HG02623 (cell line): ENCODE data around the gene CARHSP1.
"Not testable (repeated sequence)": the region's sequence is repeated elsewhere in the genome, so short reads cannot be mapped to it uniquely, and the experiment has no call there.

Experiments
- ATAC-seq: cut with Tn5 transposase; IDR thresholded peaks from one replicate; pipeline ENCODE4 v1.9.1; 2021; ENCODE audit warnings: moderate library complexity; ENCODE audit not compliant: unreplicated experiment

The CARHSP1 gene

DNA sequence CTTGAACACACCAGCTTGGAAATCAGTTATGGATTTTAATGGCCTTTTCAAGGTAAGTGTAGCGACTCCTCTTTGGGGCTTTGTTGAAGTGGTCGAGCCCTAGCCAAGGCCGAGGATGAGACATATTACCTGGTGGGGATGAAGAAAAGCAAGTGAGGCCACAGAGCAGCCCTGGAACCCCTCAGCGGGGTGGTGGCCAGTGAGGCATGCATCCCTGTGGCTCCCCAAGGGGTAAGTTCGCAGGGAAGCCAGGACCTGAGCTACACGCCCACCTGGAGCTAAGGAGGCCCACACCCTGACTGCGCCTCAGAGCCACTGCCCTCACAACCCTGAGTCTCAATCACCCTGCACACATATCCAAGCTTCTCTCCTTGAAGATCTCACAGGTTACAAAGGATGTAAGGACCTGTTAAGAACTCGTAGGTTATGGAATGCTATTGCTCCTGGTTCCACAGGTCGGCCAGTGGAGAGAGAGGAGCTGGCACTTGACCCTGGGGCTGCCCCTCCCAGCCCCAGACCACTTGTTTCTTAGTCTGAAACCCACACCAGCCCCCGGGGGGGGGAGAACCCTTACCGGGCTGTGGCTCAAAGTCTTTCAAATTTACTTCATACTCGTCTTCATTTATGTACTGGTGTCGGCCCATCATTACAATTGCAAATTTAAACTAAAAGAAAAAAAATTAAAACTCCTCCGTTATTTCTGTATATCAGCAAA lies 25.3 kb upstream of the CARHSP1 start:
- ATAC-seq: no peak

DNA sequence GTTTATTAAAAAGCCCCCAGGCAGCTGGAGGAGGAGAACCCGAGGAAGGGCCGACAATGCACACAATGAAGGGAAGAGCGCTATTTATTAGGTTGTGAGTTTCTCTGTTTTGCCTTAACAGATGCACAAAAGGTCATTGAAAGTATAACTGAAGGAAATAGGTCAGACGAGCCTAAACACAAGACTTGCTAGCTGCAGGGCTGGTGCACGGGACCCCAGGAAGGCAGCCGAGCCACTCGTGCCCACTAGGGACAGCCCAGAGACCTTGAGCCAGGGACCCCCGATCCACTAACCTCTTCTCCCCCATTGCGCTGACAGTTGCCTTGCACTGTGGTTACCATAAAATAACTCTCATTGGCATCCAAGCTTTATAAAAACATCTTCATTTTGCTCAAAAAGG lies 24.6 kb upstream of the CARHSP1 start:
- no peak for ATAC-seq

DNA sequence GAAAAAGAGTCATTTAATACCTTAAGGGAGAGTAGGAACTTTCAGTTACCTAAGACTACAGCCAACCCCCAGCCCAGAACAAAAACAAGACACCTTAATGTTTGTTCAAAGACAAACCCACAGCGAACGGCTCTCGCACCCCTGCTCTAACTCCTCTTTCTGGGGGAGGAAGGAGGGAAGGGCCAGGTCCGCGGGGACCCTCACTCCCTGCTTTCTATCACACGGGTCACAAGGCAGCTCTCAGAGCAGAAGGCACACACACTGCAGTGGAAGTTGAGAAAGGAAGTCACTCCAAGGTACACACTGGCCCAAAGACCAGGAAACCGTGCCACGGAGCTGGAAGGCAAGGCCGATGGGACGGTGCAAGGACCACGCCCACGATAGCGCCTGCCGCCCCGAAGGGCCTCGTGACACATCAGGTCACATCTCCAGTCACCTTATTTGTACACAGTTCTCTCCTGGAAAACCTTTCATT lies 23.3 kb upstream of the CARHSP1 start:
- peak; percentile 19 for ATAC-seq

DNA sequence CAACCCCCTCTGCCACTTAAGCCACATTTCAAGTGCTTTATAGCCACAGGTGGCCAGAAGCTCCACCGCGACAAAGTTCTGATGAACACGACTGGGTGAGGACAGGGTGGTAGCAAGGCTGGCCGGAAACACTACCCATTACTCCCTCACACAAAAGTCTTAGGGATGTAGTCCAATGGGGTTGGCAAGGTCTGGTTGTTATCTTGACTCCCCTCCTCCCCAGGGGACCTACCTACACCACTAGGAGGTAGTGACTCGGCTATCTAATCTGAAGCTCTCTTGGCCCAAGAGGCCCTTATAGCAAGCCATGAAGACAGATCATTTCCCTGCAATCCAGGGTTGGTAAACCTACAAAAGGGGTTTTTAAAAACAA lies 21.7 kb upstream of the CARHSP1 start:
- ATAC-seq: no peak

DNA sequence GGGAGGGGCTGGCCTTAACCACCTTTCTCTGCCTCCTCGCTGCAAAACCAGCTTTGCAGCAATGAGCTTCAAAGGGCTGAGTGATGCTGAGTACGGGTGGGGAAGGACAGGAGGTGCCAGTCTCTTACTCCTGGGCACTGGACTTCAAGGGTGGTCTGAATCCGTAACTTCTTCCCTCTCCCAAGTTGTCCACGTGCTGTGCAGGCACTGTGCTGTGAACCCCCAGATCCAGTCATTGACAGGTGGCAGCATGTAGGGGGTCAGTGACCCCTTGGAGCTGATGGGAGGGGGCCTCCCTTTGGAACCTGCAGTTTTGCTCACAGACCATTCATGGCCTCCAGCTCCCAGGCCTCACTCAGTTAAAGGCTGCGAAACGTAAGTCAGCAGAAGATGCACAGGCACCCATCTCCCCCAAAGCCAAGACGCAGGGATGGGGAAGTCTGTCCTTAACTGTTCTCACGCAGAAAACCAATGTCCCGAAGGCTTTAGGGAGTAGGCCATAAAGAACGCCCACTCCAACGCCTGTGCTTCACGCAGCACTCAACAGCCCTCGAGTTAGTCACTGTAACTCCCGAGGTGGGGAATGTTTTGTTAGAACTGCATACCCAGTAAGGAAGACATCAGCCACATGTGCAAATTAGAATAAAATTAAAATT lies 21.2 kb upstream of the CARHSP1 start:
- no peak for ATAC-seq

DNA sequence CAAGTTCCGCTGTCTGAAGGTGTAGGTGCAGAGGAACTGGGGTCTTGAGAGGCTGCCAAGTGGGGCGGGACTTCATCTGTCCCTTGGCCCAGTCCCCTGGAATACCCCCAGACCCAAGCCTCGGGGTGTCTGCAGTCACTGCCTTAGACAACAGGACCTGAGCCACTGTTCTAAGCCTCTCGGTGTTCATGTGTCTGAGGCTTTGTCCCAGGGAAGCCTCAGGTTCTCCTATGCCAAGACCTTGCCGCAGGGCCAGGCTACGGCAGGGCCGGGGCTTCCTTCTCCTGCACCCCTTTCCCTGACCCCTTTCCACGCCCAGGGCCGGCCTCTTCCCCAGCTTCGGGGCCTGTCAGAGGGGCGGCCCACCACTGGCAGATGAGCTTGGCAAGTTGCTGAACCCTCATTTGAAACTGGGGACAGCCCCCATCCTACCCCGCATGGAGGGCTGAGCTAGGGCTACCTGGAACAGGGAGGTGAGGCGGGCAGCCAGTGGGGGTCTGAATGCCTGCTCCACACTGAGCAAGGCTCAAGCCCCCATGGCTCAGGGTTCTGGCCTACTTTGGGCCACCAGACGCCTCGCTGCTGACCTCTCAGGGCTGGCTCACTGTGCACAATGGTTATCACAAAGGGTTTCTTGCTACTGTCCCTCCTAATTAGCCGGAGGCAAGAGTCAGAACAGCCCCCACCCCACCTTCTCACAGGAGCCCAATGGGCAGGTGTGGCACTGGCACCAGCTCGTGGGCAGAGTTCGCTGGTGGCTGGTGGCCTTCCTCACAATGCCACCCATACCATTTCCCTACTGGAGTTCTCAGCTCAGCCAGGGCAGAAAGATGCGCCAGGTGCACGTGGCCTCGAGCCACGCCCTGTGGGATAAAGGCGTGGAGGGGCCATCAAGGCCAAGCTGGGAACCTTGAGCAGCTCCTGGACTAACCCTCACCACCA lies 20.4 kb upstream of the CARHSP1 start:
- ATAC-seq: no peak

DNA sequence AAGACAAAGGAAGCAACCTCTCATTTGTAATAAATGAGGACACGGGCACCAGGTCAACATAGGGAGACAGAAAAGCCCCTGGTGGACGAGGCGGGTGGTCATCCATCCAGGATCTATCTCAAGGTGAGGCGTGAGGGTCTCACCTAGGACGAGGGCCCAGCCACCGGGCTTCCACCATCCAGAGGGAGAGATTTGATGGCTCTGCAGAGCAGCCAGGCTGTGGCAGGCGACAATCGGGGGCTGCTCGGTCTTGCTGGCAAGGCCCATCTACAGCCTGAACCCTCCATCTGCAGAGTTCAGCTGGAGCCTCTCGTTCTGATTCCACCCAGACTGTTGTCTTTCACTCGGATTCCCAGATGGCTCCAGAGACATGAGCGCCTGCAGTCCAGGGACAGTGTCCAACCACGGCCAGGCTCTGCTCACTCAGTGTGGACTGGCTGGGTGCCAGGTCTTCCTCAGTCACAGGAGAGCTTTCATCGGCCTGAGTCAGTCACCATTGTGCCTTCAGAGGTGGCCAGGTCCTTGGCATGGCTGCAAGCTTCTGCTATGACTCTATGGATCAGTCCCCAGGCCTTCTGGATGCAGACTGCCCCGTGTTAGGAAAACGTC lies 19.2 kb upstream of the CARHSP1 start:
- ATAC-seq: no peak

DNA sequence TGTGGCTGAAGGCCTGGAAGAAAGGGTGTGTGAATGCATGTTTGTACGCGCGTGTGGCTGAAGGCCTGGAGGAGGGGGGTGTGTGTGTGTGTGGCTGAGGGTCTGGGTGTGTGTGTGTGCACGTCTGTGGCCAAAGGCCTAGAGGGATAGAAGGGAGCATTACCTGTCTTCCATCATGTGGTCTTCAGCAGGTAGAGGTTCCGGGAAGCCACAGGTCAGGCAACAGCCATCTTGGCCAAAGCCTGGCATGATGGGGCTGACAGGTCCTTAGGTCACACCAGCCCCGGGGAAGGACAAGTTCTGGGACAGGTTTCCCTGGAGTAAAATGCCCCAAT lies 18.6 kb upstream of the CARHSP1 start:
- ATAC-seq: no peak

DNA sequence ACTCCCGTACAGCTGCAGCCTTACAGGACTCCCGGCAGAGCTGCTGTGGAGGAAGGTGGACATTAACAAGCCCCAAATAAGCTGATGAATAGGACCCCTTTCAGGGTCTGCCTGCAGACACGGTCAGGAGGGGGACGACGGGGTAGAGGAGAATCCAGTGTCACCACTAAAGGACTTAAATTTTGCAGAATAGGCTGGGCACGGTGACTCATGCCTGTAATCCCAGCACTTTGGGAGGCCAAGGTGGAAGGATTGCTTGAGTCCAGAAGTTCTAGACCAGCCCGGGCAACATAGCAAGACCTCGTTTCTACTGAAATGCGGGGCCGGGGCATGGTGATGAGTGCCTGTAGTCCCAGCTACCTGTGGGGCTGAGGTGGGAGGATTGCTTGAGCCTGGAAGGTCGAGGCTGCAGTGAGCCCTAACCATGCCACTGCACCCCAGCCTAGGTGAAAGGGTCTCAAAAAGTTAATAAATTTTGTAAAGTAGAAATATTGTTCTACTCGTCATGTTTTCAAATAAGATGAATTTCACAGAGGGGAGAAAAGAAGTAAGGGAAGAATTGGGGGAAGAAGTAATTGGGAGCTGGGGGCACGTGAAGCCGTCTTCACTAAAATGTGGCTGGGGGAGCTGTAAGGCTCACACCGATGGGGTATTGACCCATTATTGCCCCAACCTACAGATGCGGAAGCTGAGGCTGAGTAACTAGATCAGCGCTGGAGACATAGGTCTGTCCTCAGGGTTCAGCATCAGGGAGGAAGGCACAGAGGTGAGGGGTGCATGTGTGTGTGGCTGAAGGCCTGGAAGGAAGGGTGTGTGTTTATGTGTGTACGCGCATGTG lies 18.0 kb upstream of the CARHSP1 start:
- ATAC-seq: no peak

DNA sequence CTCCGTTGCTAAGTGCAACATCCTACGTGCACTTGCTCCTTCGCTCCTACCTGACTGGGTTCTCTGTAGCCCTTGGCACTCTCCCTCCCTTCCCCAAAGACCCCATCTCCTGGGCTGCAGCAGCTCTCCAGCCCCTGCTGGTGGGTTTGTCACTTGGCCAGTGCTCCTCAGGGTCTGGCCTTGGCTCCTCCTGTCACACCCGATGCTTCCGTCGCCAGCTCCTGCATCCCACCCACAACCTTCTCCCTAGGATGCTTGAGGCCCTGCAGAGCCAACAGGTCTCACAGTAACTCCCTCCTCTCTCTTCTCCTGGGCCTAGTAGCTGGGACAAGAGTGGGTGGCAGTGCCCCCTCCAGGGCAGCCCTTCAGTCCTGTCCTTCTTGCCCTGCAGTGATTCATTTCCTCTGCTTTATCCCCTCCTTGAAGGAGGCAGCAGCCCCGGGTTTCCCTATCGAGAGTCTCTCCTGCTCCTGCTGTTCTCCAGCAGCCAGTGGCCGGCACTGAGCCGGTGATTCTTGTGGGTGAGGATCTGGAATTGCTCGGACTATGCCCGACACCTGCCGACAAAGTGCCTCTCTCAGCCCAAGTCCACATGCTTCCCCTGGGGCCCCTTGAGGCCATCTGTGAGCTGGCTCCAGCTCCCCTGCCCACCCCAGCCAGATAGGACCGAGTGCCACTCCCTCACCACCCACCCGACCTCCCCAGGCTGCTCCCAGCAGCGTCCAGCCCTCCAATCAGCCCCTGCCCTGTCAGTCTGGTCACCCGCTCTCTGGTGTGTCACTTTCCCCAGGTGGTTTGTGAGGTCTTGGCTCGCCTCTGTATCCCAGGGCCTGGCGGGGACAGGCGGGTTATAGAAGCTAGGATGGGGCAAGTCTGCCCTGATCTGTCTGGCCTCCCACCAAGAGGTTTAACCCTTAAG lies 17.1 kb upstream of the CARHSP1 start:
- ATAC-seq: no peak

DNA sequence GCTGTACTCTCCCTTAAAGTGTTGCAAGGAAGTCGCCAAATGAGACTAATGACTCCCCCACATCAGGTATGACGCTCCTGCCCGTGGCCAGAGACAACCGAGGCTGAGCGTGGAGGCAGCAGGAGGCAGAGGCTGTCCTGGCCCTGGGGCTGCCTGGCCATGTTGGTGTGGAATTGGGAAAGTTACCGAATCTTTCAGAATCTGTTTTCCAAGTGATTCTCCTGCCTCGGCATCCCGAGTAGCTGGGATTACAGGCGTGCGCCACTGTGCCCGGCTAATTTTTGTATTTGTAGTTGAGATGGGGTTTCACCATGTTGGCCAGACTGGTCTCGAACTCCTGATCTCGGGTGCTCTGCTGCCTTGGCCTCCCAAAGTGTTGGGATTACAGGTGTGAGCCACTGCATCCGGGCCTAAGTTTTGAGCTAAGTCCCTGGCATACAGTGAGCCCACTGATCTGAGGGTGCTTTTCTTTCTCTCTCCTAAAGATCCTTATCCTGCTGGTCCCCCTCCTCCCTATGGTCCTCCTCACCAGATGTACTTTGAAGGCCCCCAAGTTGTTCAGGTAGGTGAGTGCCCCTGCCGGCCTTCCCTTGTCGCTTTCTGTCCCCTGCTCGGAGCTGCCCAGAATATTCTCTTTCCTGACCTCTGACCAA lies 14.0 kb upstream of the CARHSP1 start:
- no peak for ATAC-seq

DNA sequence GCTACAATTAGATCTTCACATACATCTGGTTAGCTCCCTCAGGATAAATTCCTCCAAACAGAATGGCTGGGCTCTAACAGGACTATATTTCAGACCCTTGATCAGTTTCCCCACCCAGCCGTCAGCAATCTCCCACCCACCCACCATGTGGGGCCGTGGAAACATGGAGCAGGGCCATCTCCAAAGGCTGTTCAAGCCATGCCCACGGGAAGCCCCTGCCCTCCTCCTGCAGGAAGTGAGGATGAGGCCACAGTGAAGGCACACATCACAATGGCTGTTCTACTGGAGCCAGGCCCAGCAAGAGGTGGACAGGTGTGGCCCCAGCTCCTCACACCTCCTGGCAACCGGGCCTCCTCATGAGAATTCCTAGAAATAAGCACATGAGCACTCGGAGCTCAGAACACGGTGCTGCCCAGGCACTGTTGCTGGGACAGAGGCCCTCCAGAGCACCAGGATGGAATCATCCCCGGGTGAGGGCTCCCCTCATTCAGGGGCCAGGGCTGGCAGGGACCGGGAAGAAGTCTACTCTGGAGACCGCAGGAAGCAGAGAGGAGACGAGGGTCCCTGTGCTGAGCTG lies 13.3 kb upstream of the CARHSP1 start, which contains the start of gene LITAFD:
Gene LITAFD (plus strand): TSS at position 311 of the 577 bp plus-strand sequence. CDS start 2,005 bp downstream, outside the sequence.
- ATAC-seq: no peak

DNA sequence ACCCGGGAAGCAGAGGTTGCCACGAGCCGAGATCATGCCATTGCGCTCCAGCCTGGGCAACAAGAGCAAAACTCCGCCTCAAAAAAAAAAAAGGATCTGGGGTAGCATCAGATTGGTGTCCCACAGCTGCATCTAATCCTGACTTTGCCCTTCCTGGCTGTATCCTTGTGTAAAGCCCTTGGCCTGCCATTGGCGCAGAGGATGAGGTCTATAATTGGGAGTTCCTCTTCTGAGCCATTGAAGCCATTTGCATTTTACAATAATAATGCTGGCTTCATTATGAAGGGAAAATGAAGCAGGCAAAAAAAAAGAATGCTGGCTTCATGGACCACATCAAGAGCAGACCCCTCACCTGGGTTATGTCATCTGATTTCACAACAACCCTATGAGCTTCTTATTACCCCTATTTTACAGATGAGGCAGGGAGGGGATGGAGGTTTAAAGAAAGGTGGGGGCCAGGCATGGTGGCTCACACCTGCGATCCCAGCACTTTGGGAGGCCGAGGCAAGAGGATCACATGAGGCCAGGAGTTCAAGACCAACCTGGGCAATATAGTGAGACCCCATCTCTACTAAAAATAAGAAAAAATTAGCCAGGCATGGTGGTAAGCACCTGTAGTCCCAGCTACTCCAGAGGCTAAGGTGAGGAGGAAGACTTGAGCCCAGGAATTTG lies 12.2 kb upstream of the CARHSP1 start:
- no peak for ATAC-seq

DNA sequence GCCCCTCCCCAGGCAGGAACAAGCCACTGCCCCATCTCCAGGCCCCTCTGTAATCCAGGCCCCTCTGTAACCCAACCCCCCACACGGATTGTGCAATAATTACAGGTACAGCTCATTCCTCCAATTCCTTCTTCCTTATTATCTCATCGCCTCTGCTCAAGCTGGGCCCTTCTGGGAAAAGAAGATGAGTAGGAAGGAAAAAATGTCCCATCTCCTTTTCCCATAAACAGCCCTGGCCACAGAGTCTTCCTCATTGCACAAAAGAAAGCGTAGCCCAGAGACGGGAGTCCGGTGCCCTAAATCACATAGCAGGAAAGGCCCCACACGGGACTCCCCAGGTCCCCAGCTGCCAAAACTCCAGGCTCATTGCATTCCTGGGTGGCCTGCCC lies 9.7 kb upstream of the CARHSP1 start:
- ATAC-seq: no peak

DNA sequence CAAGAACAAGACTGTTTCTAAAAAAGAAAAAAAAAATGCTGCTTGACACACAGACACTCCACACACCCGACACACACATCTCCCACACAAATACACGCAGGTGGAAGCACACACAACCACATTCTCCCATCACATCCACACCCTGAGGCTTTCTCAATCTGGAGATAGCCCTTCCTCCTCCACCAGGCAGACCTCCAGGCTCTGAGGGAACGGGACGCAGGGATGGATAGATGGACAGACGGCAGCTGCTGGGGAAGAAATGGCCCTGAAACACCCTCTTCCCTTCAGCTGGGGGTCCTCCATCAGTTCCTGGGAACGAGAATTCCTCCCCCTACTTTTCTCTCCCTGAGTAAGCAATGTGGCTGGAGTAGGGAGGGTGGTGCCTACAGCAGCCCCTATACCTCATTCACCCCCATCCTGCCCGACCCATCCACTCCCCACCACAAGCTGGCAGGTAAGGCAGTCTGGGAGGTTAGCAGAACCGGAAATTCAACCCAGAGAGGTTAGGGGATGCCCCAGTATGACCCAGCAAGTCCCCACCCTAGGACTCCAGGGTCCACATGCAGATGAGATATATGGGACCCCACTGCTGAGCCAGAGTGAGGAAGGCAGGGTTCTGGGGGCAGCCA lies 9.2 kb upstream of the CARHSP1 start:
- ATAC-seq: no peak

DNA sequence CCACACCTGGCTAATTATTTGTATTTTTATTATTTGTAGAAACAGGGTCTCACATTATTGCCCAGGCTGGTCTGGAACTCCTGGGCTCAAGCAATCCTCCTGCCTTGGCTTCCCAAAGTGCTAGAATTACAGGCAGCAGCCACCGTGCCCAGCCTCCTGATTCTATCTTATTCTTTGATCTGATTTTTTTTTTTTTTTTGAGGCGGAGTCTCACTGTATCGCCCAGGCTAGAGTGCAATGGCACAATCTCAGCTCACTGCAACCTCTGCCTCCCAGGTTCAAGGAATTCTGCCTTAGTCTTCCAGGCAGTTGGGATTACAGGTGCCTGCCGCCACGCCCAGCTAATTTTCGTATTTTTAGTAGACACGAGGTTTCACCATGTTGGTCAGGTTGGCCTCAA lies 6.5 kb upstream of the CARHSP1 start:
- not testable (repeated sequence) for ATAC-seq

DNA sequence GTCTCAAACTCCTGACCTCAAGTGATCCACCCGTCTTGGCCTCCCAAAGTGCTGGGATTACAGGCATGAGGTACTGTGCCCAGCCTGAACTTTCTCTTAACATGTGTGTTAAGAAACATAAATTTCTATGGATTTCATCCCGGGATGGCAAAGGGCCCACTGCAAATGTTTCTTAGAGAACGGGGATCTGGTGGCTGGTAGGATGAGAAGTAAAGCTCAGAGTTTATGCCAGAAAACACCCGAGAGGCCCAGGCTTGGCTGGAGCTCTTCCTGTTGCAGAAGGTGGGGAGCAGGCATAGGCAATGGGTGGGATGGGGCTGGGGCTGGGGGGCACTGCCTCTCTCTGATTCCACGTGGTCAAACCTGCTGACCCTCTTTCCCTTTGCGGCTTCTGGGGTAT lies 5.6 kb upstream of the CARHSP1 start:
- ATAC-seq: no peak

DNA sequence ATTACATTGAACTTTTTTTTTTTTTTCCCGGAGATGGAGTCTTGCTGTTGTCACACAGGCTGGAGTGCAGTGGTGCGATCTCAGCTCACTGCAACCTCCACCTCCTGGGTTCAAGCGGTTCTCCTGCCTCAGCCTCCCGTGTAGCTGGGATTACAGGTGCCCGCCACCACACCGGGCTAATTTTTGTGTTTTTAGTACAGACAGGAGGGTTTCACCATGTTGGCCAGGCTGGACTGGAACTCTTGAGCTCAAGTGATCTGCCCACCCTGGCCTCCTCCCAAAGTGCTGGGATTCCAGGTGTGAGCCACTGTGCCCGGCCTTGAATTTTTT lies 5.0 kb upstream of the CARHSP1 start:
- not testable (repeated sequence) for ATAC-seq
